ENCODE measurements around the gene PLEKHA7. TPM values are rescaled to one million over a fixed set of nuclear protein-coding genes. Genes with fewer than 3 reads are reported as not detected.

The PLEKHA7 gene
- total RNA-seq, 1 donor from 2014 or later = 9.5 TPM

- intact Hi-C loops (cut with DNase I) = no loop called here
- no peak overlapping the region for H3K27ac ChIP-seq
- DNase-seq (ENCODE audit: low spot score in 2 of 2) = no peak
- H3K9me3 ChIP-seq = no peaks in the 10 kb centered on the region
- H3K4me3 ChIP-seq = no peak overlapping the region
- no peaks in the 10 kb centered on the region for H3K27me3 ChIP-seq
- H3K4me1 ChIP-seq = peaks cover 0 to 10% of the 10 kb centered on the region in 2 donors
- H3K36me3 ChIP-seq = no peaks in the 10 kb centered on the region
- no peak for TF ChIP-seq CTCF (IDR thresholded peaks at IDR 0.05)
Observed at GRCh38 chr11:16928044-16928443, 86.2 kb downstream of the PLEKHA7 start.

- H3K9me3 ChIP-seq = no peaks in the 10 kb centered on the region
- intact Hi-C loops (cut with DNase I) = no loop called here
Observed at GRCh38 chr11:16926883-16927626, 87.2 kb downstream of the PLEKHA7 start.

DNA sequence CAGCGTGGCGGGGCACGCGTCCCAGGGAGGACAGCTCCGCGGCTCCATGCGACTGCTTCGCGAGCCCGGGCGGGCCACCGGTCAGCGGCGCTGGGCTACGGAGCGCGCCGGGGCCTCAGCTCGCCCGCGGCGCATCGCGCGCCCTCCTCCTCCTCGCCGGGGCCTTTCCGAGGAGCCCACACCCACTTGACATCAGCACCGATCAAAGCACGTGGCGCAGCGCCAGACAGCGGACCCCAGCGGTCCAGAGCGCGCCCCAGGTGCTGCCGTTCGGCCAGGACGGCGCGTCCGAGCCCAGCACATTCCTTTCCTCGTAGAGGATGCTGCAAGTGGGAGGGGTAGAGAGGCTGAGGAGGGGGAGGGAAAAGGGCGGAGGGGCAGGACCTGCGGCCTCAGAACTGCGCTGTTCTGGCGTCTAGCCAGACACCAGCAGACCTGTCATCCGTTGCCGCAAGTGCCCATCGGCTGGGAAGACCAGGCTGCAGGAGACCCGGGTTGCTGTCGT is 88.6 kb downstream of the PLEKHA7 start:
- TF ChIP-seq CTCF (IDR thresholded peaks at IDR 0.05) = no peak
- H3K4me3 ChIP-seq = peak overlapping the region; percentile 67 to 71
- no peaks in the 10 kb centered on the region for H3K9me3 ChIP-seq
- intact Hi-C loops (cut with DNase I) = no loop called here
- H3K36me3 ChIP-seq = no peaks in the 10 kb centered on the region
- H3K27ac ChIP-seq = no peak overlapping the region
- H3K4me1 ChIP-seq = peaks cover 0 to 10% of the 10 kb centered on the region in 2 donors
- H3K27me3 ChIP-seq = no peaks in the 10 kb centered on the region
- no peak for DNase-seq (ENCODE audit: low spot score in 2 of 2)

More at GRCh38 chr11:16926883-16927626, 87.2 kb downstream of the PLEKHA7 start:
- Histone ChIP-seq H3K27me3 (no peaks in the 10 kb centered on the region), H3K27ac (no peak overlapping the region), H3K4me1 (peaks cover 0 to 10% of the 10 kb centered on the region in 2 donors), H3K4me3 (no peak overlapping the region), H3K36me3 (no peaks in the 10 kb centered on the region)
- no peak for TF ChIP-seq CTCF (IDR thresholded peaks at IDR 0.05)
- no peak for DNase-seq (ENCODE audit: low spot score in 2 of 2)

- H3K27ac ChIP-seq = no peak overlapping the region
- DNase-seq (ENCODE audit: low spot score in 2 of 2) = no peak
- intact Hi-C loops (cut with DNase I) = no loop called here
Observed at GRCh38 chr11:16924826-16925560, 89.2 kb downstream of the PLEKHA7 start.

GRCh38 chr11:16924462-16924825 is 89.8 kb downstream of the PLEKHA7 start:
- H3K27ac ChIP-seq = no peak overlapping the region
- H3K4me3 ChIP-seq = peak overlapping the region; percentile 67 to 71
- intact Hi-C loops (cut with DNase I) = no loop called here
- no peak for DNase-seq (ENCODE audit: low spot score in 2 of 2)
- H3K4me1 ChIP-seq = peaks cover 0 to 10% of the 10 kb centered on the region in 2 donors
- H3K27me3 ChIP-seq = no peaks in the 10 kb centered on the region
- H3K9me3 ChIP-seq = no peaks in the 10 kb centered on the region
- no peaks in the 10 kb centered on the region for H3K36me3 ChIP-seq
- TF ChIP-seq CTCF (IDR thresholded peaks at IDR 0.05) = no peak

More at GRCh38 chr11:16924826-16925560, 89.2 kb downstream of the PLEKHA7 start:
- H3K36me3 ChIP-seq = no peaks in the 10 kb centered on the region
- H3K4me1 ChIP-seq = peaks cover 0 to 10% of the 10 kb centered on the region in 2 donors
- H3K9me3 ChIP-seq = no peaks in the 10 kb centered on the region
- TF ChIP-seq CTCF (IDR thresholded peaks at IDR 0.05) = no peak
- H3K4me3 ChIP-seq = peak overlapping the region; percentile 67 to 71
- H3K27me3 ChIP-seq = no peaks in the 10 kb centered on the region

Data from ascending aorta (tissue), 2 donors.